Measurements from ENCODE around the gene HCK. TPM values are rescaled to one million over a fixed set of nuclear protein-coding genes. Genes with fewer than 3 reads are reported as not detected.
A peak's percentile ranks its signal among the peaks of the same experiment; 100 is the strongest.
"Not testable (repeated sequence)": the region's sequence is repeated elsewhere in the genome, so short reads cannot be mapped to it uniquely, and the experiment has no call there.

The HCK gene
- total RNA-seq, 2 donors from 2014 or later: 0.13 to 0.15 TPM

- peak; percentile 10 for ATAC-seq (replicated peaks)
- no peaks in the 10 kb centered on the region for H3K36me3 Mint-ChIP-seq (ENCODE audit: low read depth)
- no peaks in the 10 kb centered on the region for H3K9me3 Mint-ChIP-seq
- peaks cover 14% of the 10 kb centered on the region for H3K4me1 Mint-ChIP-seq
- peak overlapping the region; percentile 38 for H3K27ac Mint-ChIP-seq
- H3K27me3 Mint-ChIP-seq: peaks cover 60% of the 10 kb centered on the region
- H3K4me3 Mint-ChIP-seq: peak overlapping the region; percentile 80
Measured at GRCh38 chr20:32019156-32019510, 32.9 kb upstream of the HCK start.

- Mint-ChIP-seq H3K27ac (peak overlapping the region; percentile 38), H3K9me3 (no peaks in the 10 kb centered on the region), H3K4me3 (peak overlapping the region; percentile 80), H3K4me1 (peaks cover 14% of the 10 kb centered on the region), H3K27me3 (peaks cover 59% of the 10 kb centered on the region), H3K36me3 (ENCODE audit: low read depth) (no peaks in the 10 kb centered on the region)
- no peak for ATAC-seq (replicated peaks)
Measured at GRCh38 chr20:32019563-32020463, 32.2 kb upstream of the HCK start.

DNA sequence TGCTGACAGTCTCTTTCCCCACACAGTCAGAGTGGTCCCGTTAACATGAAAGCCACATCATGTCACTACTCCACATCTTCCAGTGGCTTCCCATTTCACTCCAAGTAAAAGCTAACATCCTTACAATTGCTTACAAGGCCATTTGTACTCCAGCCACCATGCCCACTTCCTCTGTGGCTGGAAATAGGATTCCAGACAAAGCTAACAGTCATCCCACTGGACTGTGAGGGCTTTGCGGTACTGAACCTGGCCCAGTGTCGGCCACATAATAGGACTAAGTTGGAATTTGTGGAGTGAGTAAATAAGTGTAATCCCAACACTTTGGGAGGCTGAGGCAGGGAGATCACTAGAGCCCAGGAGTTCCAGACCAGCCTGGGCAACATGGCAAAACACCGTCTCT is 31.0 kb upstream of the HCK start:
- Mint-ChIP-seq H3K9me3 (no peaks in the 10 kb centered on the region), H3K36me3 (ENCODE audit: low read depth) (no peaks in the 10 kb centered on the region), H3K27me3 (peaks cover 55% of the 10 kb centered on the region), H3K4me1 (peaks cover 14% of the 10 kb centered on the region), H3K4me3 (no peak overlapping the region), H3K27ac (no peak overlapping the region)
- no peak for ATAC-seq (replicated peaks)

GRCh38 chr20:32024683-32025295 is 27.3 kb upstream of the HCK start:
- H3K4me3 Mint-ChIP-seq: no peak overlapping the region

GRCh38 chr20:32027643-32028042 is 24.4 kb upstream of the HCK start:
- Mint-ChIP-seq H3K27ac (no peak overlapping the region), H3K4me3 (no peak overlapping the region), H3K4me1 (no peaks in the 10 kb centered on the region), H3K9me3 (no peaks in the 10 kb centered on the region), H3K27me3 (peaks cover 12% of the 10 kb centered on the region), H3K36me3 (ENCODE audit: low read depth) (no peaks in the 10 kb centered on the region)
- no peak for ATAC-seq (replicated peaks)

More at GRCh38 chr20:32024683-32025295, 27.3 kb upstream of the HCK start:
- H3K36me3 Mint-ChIP-seq (ENCODE audit: low read depth): no peaks in the 10 kb centered on the region
- no peaks in the 10 kb centered on the region for H3K9me3 Mint-ChIP-seq
- H3K4me1 Mint-ChIP-seq: peaks cover 8% of the 10 kb centered on the region
- peaks cover 36% of the 10 kb centered on the region for H3K27me3 Mint-ChIP-seq
- no peak overlapping the region for H3K27ac Mint-ChIP-seq
- ATAC-seq (replicated peaks): no peak

DNA sequence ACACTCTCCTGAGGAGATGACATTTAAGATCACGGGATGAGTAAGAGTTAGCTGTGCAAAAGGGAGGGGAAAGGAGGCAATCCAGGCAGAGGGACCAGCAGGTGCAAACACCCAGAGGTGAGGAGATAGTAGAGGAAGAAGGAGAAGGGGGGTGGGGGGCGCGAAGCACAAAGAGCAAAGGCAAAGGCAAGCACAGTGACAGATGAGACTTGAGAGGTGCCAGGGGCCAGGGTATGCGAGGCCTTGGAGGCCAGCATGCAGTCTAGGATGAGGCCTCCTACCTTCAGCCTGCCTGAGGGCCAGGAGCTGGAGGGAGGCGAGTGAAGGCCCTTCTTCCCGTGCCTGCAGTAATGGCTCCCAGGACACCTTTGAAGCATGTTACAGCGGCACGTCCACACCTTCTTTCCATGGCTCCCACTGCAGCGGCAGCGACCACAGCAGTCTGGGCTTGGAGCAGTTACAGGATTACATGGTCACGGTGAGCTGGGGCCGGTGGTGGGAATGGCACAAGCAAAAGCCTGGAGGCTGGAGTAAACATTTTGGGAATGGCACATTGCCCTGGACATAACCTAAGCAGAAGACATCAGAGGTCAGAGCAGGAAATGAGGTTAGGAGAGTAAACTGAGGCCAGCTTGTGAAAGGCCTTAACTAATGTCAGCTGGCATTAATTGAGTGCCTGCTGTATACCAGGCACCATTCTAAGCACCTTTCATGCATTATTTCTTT is 23.2 kb upstream of the HCK start:
- ATAC-seq (replicated peaks): no peak
- no peak overlapping the region for H3K27ac Mint-ChIP-seq
- peaks cover 12% of the 10 kb centered on the region for H3K27me3 Mint-ChIP-seq

DNA sequence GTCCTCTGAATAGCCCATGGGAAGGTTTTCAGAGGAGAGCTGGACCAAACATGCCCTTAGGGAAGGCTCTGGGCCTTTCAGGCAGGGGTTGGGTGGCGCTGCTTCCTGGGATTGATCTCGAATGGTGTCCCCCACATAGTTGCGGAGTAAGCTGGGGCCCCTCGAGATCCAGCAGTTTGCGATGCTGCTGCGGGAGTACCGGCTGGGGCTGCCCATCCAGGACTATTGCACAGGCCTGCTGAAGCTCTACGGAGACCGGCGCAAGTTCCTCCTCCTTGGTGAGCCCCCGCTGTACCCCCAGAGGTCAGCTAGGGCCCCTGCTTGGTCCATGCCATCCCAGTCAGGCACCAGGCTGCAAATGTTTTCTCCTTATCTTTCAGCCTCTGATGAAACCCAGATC is 22.5 kb upstream of the HCK start:
- no peaks in the 10 kb centered on the region for H3K9me3 Mint-ChIP-seq
- H3K4me1 Mint-ChIP-seq: no peaks in the 10 kb centered on the region
- peaks cover 12% of the 10 kb centered on the region for H3K27me3 Mint-ChIP-seq
- no peak for ATAC-seq (replicated peaks)
- H3K4me3 Mint-ChIP-seq: no peak overlapping the region
- no peaks in the 10 kb centered on the region for H3K36me3 Mint-ChIP-seq (ENCODE audit: low read depth)
- no peak overlapping the region for H3K27ac Mint-ChIP-seq

More for the DNA sequence above, 23.2 kb upstream of the HCK start:
- Mint-ChIP-seq H3K4me1 (no peaks in the 10 kb centered on the region), H3K36me3 (ENCODE audit: low read depth) (no peaks in the 10 kb centered on the region), H3K4me3 (no peak overlapping the region), H3K9me3 (no peaks in the 10 kb centered on the region)

DNA sequence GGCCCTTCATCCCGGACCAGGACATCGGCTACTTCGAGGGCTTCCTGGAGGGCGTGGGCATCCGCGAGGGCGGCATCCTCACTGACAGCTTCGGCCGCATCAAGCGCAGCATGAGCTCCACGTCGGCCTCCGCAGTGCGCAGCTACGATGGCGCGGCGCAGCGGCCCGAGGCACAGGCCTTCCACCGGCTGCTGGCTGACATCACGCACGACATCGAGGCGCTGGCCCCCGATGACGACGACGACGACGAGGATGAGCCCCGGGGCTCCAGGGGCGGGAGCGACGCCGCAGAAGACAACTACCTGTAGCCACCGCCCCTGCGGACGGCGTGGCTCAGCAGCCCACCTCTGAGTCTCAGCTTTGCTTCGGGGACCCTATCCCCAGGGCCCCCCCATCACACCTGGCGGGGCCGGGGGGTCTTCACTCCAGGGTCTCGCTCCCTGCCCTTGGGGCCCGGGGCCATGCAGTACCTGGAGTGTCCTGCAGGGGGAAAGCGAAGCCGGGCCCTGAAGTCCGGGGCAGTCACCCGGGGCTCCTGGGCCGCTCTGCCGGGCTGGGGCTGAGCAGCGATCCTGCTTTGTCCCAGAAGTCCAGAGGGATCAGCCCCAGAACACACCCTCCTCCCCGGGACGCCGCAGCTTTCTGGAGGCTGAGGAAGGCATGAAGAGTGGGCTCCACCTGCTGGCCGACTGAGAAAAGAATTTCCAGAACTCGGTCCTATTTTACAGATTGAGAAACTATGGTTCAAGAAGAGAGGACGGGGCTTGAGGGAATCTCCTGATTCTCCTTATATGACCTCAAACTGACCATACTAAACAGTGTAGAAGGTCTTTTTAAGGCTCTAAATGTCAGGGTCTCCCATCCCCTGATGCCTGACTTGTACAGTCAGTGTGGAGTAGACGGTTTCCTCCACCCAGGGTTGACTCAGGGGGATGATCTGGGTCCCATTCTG is 20.8 kb upstream of the HCK start:
- H3K27ac Mint-ChIP-seq: no peak overlapping the region
- H3K36me3 Mint-ChIP-seq (ENCODE audit: low read depth): no peaks in the 10 kb centered on the region
- no peaks in the 10 kb centered on the region for H3K4me1 Mint-ChIP-seq
- ATAC-seq (replicated peaks): peak; percentile 74
- H3K9me3 Mint-ChIP-seq: no peaks in the 10 kb centered on the region
- H3K27me3 Mint-ChIP-seq: peaks cover 21% of the 10 kb centered on the region
- H3K4me3 Mint-ChIP-seq: peak overlapping the region; percentile 45

- no peaks in the 10 kb centered on the region for H3K9me3 Mint-ChIP-seq
Measured at GRCh38 chr20:32033316-32033715, 18.7 kb upstream of the HCK start.

DNA sequence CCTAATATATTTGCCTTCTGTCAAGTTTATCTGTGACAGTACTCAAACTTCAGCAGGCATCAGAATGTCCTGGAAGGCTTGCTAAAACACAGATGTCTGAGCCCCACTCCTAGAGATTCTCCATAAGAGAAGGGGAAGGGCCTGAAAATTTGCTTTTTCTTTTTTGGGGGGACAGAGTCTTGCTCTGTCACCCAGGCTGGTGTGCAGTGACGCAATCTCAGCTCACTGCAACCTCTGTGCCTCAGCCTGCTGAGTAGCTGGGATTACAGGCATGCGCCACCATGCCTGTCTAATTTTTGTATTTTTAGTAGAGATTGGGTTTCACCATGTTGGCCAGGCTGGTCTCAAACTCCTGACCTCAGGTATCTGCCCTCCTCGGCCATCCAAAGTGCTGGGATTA is 18.3 kb upstream of the HCK start:
- peaks cover 35% of the 10 kb centered on the region for H3K27me3 Mint-ChIP-seq
- not testable (repeated sequence) for H3K27ac Mint-ChIP-seq; H3K4me1 Mint-ChIP-seq; H3K4me3 Mint-ChIP-seq; H3K36me3 Mint-ChIP-seq (ENCODE audit: low read depth); ATAC-seq (replicated peaks); H3K9me3 Mint-ChIP-seq

More at GRCh38 chr20:32033316-32033715, 18.7 kb upstream of the HCK start:
- Mint-ChIP-seq H3K4me1 (no peaks in the 10 kb centered on the region), H3K36me3 (ENCODE audit: low read depth) (no peaks in the 10 kb centered on the region), H3K27ac (no peak overlapping the region), H3K27me3 (peaks cover 35% of the 10 kb centered on the region), H3K4me3 (no peak overlapping the region)
- no peak for ATAC-seq (replicated peaks)

DNA sequence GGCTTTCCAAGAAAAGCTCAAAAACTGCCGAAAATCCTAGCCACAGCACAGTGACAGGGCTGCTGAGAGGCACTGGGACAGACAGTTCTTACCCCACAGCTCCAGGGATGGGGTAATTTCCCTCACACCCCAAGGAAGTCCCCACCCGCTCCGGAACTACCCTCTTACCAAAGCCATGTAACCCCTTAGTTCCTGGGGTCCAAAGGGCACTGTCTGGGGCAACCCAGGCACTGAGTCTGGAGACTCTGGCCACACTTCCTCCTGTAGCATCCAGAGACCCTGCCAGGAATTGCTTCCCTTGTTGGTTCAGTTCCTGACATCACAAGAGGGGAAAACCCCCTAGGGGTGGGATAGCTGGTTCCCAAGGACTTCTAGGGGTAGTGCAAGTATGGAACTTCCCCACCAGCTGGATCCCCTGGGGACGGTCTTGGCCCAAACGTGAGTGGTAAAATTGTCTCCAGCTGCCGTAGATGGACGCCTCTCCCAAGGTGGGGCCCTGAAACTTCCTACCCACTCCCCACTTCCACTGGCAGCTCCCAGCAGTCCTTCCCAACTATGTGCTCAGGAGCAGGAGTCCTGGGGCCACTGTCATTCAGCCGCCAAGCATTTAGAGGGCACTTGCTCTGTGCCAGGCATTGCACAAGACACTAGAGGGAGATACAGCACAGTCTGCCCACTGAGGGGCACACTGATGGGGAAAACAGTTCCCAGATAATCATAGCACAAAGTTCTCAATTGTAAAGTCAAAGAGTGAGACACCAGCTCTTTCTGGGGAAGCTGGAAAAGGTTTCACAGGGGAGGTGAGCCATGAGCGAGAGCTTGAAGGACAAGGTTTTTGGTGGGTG is 17.2 kb upstream of the HCK start:
- peaks cover 40% of the 10 kb centered on the region for H3K27me3 Mint-ChIP-seq
- no peak overlapping the region for H3K4me3 Mint-ChIP-seq
- H3K27ac Mint-ChIP-seq: no peak overlapping the region
- no peaks in the 10 kb centered on the region for H3K4me1 Mint-ChIP-seq
- H3K36me3 Mint-ChIP-seq (ENCODE audit: low read depth): no peaks in the 10 kb centered on the region
- no peaks in the 10 kb centered on the region for H3K9me3 Mint-ChIP-seq
- ATAC-seq (replicated peaks): no peak

GRCh38 chr20:32035426-32035779 is 16.6 kb upstream of the HCK start:
- H3K36me3 Mint-ChIP-seq (ENCODE audit: low read depth): no peaks in the 10 kb centered on the region
- ATAC-seq (replicated peaks): no peak
- H3K27me3 Mint-ChIP-seq: peaks cover 42% of the 10 kb centered on the region
- no peaks in the 10 kb centered on the region for H3K9me3 Mint-ChIP-seq
- H3K27ac Mint-ChIP-seq: no peak overlapping the region
- no peak overlapping the region for H3K4me3 Mint-ChIP-seq
- H3K4me1 Mint-ChIP-seq: no peaks in the 10 kb centered on the region

GRCh38 chr20:32036252-32036651 is 15.8 kb upstream of the HCK start:
- Mint-ChIP-seq H3K36me3 (ENCODE audit: low read depth) (no peaks in the 10 kb centered on the region), H3K9me3 (no peaks in the 10 kb centered on the region), H3K4me1 (no peaks in the 10 kb centered on the region), H3K27me3 (peaks cover 49% of the 10 kb centered on the region), H3K27ac (no peak overlapping the region), H3K4me3 (no peak overlapping the region)
- ATAC-seq (replicated peaks): no peak
